Renal cortical epithelial cell (primary cell): ENCODE measurements around the gene SUZ12. TPM values are rescaled to one million over a fixed set of nuclear protein-coding genes. Genes with fewer than 3 reads are reported as not detected.
"Not testable (repeated sequence)": the region's sequence is repeated elsewhere in the genome, so short reads cannot be mapped to it uniquely, and the experiment has no call there.

Source experiments
- DNase-seq: peaks from one replicate; pipeline ENCODE4 v3.0.0-alpha.2; 2011; ENCODE audit warnings: low read depth
- total RNA-seq: library from RNA; depleted of rRNA; stranded (reverse); fragments of >200 nt; gene quantifications from 2 replicates; pipeline ENCODE4 v1.2.3, GENCODE V29; 2014

Gene SUZ12
- total RNA-seq, 1 donor from 2014 or later = 45.2 TPM

DNA sequence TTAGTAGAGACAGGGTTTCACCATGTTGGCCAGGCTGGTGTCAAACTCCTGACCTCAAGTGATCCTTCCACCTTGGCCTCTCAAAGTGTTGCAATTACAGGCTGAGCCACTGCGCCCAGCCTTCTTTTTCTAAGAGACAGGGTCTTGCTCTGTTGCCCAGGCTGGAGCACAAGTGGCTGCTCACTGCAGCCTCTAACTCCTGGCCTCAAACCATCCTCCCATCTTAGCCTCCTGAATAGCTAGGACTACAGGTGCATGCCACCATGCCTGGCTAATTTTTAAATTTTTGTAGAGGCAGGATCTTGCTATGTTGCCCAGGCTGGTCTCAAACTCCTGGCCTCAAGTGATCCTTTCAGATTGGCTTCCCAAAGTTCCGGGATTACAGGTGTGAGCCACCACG lies 15.1 kb downstream of the SUZ12 start:
- not testable (repeated sequence) for DNase-seq

- not testable (repeated sequence) for DNase-seq
Measured at GRCh38 chr17:31964131-31964530, 27.3 kb downstream of the SUZ12 start.

DNA sequence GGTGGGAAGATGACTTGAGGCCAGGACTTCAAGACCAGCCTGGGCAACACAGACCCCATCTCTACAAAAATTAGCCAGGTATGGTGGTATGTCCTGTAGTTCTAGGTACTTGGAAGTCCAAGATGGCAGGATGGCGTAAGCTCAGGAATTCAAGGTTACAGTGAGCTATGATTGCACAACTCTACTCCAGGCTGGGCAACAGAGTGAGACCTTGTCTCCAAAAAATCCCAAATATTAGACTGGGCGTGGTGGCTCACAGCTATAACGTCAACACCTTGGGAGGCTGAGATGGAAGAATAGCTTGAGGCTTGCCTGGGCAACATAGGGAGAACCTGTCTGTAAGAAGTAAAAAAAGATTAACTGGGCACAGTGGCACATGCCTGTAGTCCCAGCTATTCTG lies 30.8 kb downstream of the SUZ12 start:
- DNase-seq = no peak

DNA sequence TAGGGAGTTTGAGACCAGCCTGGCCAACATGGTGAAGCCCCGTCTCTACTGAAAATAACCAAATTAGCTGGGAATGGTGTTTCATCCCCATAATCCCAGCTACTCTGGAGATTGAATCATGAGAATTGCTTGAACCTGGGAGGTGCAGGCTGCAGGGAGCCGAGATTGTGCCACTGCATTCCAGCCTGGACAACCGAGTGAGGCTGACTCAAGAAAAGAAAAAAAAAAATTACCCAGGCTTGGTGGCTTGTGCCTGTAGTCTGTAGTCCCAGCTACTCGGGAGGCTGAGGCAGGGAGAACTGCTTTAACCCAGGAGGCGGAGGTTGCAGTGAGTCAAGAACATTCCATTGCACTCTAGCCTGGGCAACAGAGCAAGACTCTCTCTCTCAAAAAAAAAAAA lies 33.6 kb downstream of the SUZ12 start:
- not testable (repeated sequence) for DNase-seq

- DNase-seq = not testable (repeated sequence)
Measured at GRCh38 chr17:31974269-31975071, 37.7 kb downstream of the SUZ12 start.

DNA sequence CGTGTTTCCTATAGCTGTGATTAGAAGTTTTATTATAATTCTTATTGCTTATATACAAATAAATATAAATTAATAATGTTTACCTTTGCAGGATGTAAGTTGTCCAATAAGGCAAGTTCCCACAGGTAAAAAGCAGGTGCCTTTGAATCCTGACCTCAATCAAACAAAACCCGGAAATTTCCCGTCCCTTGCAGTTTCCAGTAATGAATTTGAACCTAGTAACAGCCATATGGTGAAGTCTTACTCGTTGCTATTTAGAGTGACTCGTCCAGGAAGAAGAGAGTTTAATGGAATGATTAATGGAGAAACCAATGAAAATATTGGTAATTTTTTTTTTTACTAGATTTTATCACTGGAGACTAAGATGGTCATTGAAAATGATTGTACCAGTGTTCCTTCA lies 38.6 kb downstream of the SUZ12 start:
- DNase-seq = not testable (repeated sequence)

DNA sequence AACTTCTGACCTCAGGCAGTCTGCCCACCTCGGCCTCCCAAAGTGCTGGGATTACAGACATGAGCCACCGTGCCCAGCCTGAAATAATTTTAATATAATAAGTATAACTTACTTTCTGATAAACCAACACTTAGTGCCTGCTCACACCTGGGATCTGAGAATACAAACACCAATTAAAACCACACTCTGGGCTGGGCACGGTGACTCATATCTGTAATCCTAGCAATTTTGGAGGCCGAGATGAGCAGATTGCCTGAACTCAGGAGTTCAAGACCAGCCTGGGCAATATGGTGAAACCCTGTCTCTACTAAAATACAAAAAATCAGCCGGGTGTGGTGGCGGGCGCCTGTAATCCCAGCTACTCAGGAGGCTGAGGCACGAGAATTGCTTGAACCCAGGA lies 55.0 kb downstream of the SUZ12 start:
- not testable (repeated sequence) for DNase-seq

- DNase-seq = no peak
Measured at GRCh38 chr17:31997005-31997404, 60.2 kb downstream of the SUZ12 start.

DNA sequence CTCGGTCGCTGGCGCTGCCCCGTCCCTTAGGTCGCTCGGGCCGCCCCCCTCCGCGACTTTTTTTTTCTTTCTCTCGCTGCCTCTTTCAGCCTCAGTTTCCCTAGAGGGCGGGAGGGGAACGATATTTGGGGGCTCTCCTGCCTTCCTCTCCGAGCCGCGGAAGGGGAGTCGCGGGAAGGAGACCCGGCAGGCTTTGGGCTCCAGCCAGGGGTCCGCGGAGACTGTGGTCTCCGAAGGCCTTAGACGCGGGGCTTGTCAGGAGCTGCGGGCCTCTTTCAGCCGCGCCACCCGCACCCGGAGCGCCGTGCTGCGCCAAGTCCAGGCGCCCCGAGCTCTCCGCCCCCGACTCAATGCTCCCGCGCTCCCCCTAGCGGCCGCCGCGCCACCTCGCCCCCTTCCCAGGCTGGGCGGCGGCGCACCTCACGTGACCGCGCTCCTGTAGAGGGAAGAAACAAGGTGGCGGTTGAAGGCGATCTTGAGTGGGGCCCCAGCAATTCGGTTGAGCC lies 70.2 kb downstream of the SUZ12 start, which contains the start of gene LRRC37B:
Gene LRRC37B (plus strand): TSS at position 427 of the 506 bp plus-strand sequence. CDS start 14,010 bp downstream, outside the sequence.
- DNase-seq = peak; percentile 27

- no peak for DNase-seq
Measured at GRCh38 chr17:32007463-32008298, 70.9 kb downstream of the SUZ12 start.

DNA sequence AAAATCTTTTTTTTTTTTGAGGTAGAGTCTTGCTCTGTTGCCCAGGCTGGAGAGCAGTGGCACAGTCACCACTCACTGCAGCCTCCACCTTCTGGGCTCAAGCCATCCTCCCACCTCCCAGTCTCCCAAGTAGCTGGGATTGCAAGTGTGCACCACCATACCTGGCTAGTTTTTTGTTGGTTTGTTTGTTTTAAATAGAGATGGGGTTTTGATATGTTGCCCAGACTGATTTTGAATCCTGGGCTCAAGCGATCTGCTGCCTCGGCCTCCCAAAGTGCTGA lies 72.4 kb downstream of the SUZ12 start:
- DNase-seq = no peak

GRCh38 chr17:32010114-32010513 lies 73.3 kb downstream of the SUZ12 start:
- DNase-seq = no peak

- peak; percentile 49 for DNase-seq
Measured at GRCh38 chr17:32015245-32016013, 78.6 kb downstream of the SUZ12 start.

GRCh38 chr17:32016231-32016630 lies 79.4 kb downstream of the SUZ12 start:
- DNase-seq = no peak

DNA sequence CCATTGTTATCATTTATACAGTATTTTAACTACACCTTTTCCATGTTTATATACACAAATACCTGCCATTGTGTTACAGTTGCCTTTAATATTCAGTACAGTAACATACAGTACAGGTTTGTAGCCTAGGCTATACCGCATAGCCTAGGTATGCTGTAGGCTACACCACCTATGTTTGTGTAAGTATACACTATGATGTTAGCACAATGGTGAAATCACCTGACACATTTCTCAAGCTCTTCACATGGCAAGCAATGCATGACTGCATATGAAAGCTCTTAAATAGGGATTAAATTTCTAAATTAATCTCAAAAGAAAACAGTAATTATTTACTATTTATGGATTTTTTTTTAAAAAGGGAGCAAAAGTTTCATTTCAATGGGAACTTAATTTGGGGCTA lies 82.4 kb downstream of the SUZ12 start:
- no peak for DNase-seq

DNA sequence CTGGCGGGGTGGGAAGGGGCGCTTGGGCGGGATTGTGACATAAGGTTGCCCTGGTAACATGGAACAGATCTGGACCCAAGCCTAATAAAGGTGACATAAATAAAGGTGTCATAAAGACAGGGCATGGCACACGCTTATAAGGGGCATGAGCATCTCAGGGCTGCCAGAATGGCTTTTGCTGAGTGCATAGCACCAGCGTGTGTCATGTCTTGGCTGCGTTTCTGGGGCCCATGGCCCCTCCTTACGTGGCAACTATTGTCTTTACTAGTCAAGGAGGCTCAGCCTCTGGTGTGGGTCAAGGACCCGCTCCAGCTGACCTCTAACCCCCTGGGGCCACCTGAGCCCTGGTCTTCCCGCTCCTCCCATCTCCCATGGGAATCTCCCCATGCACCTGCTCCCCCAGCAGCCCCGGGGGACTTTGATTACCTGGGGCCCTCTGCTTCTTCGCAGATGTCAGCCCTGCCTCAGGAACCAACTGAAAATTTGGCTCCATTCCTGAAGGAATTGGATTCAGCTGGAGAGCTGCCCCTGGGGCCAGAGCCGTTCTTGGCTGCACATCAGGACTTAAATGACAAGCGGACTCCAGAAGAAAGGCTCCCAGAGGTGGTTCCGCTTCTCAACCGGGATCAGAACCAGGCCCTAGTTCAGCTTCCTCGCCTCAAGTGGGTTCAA lies 84.3 kb downstream of the SUZ12 start:
- DNase-seq = no peak

DNA sequence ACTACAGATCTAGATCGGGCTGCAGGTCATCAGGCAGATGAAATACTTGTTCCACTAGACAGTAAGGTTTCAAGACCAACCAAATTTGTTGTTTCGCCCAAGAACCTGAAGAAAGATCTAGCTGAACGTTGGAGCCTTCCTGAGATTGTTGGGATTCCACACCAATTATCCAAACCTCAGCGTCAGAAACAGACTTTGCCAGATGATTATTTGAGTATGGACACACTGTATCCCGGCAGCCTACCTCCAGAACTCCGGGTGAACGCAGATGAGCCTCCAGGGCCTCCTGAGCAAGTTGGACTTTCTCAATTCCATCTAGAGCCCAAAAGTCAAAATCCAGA lies 84.8 kb downstream of the SUZ12 start:
- DNase-seq = no peak

GRCh38 chr17:32022554-32022953 lies 85.7 kb downstream of the SUZ12 start:
- not testable (repeated sequence) for DNase-seq

- DNase-seq = not testable (repeated sequence)
Measured at GRCh38 chr17:32027271-32027670, 90.5 kb downstream of the SUZ12 start.

GRCh38 chr17:32033223-32033622 lies 96.4 kb downstream of the SUZ12 start:
- no peak for DNase-seq

DNA sequence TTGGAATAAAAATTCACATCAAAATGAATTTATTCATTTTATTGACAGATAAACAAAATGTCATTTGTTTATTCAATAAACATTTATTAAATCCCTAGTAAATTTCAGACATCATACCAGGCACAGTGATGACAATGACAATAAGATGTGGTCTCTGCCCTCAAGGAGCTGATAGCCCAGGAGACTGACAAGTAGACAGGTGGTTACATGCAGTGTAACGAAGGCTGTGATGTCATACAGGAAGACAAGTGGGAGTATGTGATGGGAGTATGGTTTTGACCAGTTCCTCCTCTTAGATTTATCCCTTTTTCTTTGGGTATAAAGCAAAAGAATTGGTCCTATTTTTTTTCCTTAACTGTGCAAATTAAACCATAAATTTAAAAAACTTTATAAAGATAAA lies 97.0 kb downstream of the SUZ12 start:
- not testable (repeated sequence) for DNase-seq

- not testable (repeated sequence) for DNase-seq
Measured at GRCh38 chr17:32040246-32040645, 103.4 kb downstream of the SUZ12 start.
